ENCODE results near the gene R3HCC1L. TPM values are rescaled to one million over a fixed set of nuclear protein-coding genes. Genes with fewer than 3 reads are reported as not detected.

Gene R3HCC1L
- total RNA-seq: 5.9 TPM
- long read RNA-seq, partial matches to known transcripts: 1 of 5 reads
- long read RNA-seq, other reads (novel, unspliced or antisense): 4 of 5 reads

- ATAC-seq (peak; percentile 99), DNase-seq (ENCODE audit: missing footprints) (peak; percentile 95)
- intact Hi-C loops (cut with DNase I): no loop called here
Measured at GRCh38 chr10:98134431-98135221, at the start of gene R3HCC1L. TSS of gene R3HCC1L (plus strand) at chr10:98134657. CDS start at chr10:98208115, 73,458 bp downstream.

GRCh38 chr10:98085238-98085637, 49.2 kb upstream of the R3HCC1L start:
- DNase-seq (ENCODE audit: missing footprints) (no peak), ATAC-seq (no peak)
- intact Hi-C loops (cut with DNase I): no loop called here

- intact Hi-C loops (cut with DNase I): no loop called here
- DNase-seq (ENCODE audit: missing footprints) (no peak), ATAC-seq (no peak)
Measured at GRCh38 chr10:98086837-98087708, 47.4 kb upstream of the R3HCC1L start.

- ATAC-seq: peak; percentile 87
- intact Hi-C loops (cut with DNase I): no loop called here
- DNase-seq (ENCODE audit: missing footprints): no peak
Measured at GRCh38 chr10:98088186-98088971, 46.1 kb upstream of the R3HCC1L start.

- ATAC-seq: no peak
- no peak for DNase-seq (ENCODE audit: missing footprints)
- intact Hi-C loops (cut with DNase I): no loop called here
Measured at GRCh38 chr10:98090822-98091221, 43.6 kb upstream of the R3HCC1L start.

- DNase-seq (ENCODE audit: missing footprints) (no peak), ATAC-seq (no peak)
- intact Hi-C loops (cut with DNase I): no loop called here
Measured at GRCh38 chr10:98096316-98096715, 38.1 kb upstream of the R3HCC1L start.

GRCh38 chr10:98096731-98097130, 37.7 kb upstream of the R3HCC1L start:
- no peak for DNase-seq (ENCODE audit: missing footprints)
- intact Hi-C loops (cut with DNase I): no loop called here
- no peak for ATAC-seq

GRCh38 chr10:98097175-98097574, 37.3 kb upstream of the R3HCC1L start:
- intact Hi-C loops (cut with DNase I): no loop called here
- no peak for ATAC-seq
- DNase-seq (ENCODE audit: missing footprints): no peak

- DNase-seq (ENCODE audit: missing footprints) (no peak), ATAC-seq (no peak)
- intact Hi-C loops (cut with DNase I): no loop called here
Measured at GRCh38 chr10:98097616-98098015, 36.8 kb upstream of the R3HCC1L start.

- ATAC-seq (no peak), DNase-seq (ENCODE audit: missing footprints) (no peak)
- intact Hi-C loops (cut with DNase I): no loop called here
Measured at GRCh38 chr10:98098247-98098646, 36.2 kb upstream of the R3HCC1L start.

- DNase-seq (ENCODE audit: missing footprints) (no peak), ATAC-seq (no peak)
- intact Hi-C loops (cut with DNase I): no loop called here
Measured at GRCh38 chr10:98100476-98100875, 34.0 kb upstream of the R3HCC1L start.

- DNase-seq (ENCODE audit: missing footprints) (no peak), ATAC-seq (no peak)
- intact Hi-C loops (cut with DNase I): no loop called here
Measured at GRCh38 chr10:98101366-98101765, 33.1 kb upstream of the R3HCC1L start.

- ATAC-seq (no peak), DNase-seq (ENCODE audit: missing footprints) (no peak)
- intact Hi-C loops (cut with DNase I): no loop called here
Measured at GRCh38 chr10:98104125-98104524, 30.3 kb upstream of the R3HCC1L start.

GRCh38 chr10:98106531-98106930, 27.9 kb upstream of the R3HCC1L start:
- ATAC-seq (no peak), DNase-seq (ENCODE audit: missing footprints) (no peak)
- intact Hi-C loops (cut with DNase I): no loop called here

GRCh38 chr10:98107644-98108430, 26.6 kb upstream of the R3HCC1L start:
- ATAC-seq (no peak), DNase-seq (ENCODE audit: missing footprints) (no peak)
- intact Hi-C loops (cut with DNase I): no loop called here

GRCh38 chr10:98110356-98110755, 24.1 kb upstream of the R3HCC1L start:
- DNase-seq (ENCODE audit: missing footprints) (no peak), ATAC-seq (no peak)
- intact Hi-C loops (cut with DNase I): no loop called here

- intact Hi-C loops (cut with DNase I): no loop called here
- no peak for ATAC-seq
Measured at GRCh38 chr10:98115031-98115787, 19.2 kb upstream of the R3HCC1L start.

GRCh38 chr10:98119891-98120290, 14.6 kb upstream of the R3HCC1L start:
- no peak for ATAC-seq
- DNase-seq (ENCODE audit: missing footprints): no peak
- intact Hi-C loops (cut with DNase I): no loop called here

More at GRCh38 chr10:98115031-98115787, 19.2 kb upstream of the R3HCC1L start:
- DNase-seq (ENCODE audit: missing footprints): no peak

Data from Right ventricle myocardium inferior (tissue), 1 donor.